Gastroesophageal sphincter (tissue), 3 donors: Measurements from ENCODE around the gene NRP1.

Experiments
- POLR2A ChIP-seq, 2 donors: fragments of 450-650 bp; IDR thresholded peaks; one replicate each; pipeline ENCODE4 v1.6.1; 2017; ENCODE audit warnings: antibody characterized with exemption in 2 of 2, mild to moderate bottlenecking in 2 of 2, moderate library complexity in 1 of 2
- POLR2AphosphoS5 ChIP-seq: sonication (generic); formaldehyde crosslinking; IDR thresholded peaks from one replicate; pipeline ENCODE4 v1.6.1; 2017; ENCODE audit warnings: antibody characterized with exemption
- TF ChIP-seq, protein P1 (sequence below), 4 experiments: fragments of 200-600 bp in 2 of 4; fragments of 450-650 bp in 2 of 4; sonication (generic) in 1 of 4; IDR thresholded peaks; one replicate each; pipeline ENCODE4 v1.5.1; 2017 to 2019; ENCODE audit warnings: antibody characterized with exemption in 4 of 4, mild to moderate bottlenecking in 2 of 4, moderate library complexity in 2 of 4

DNA sequence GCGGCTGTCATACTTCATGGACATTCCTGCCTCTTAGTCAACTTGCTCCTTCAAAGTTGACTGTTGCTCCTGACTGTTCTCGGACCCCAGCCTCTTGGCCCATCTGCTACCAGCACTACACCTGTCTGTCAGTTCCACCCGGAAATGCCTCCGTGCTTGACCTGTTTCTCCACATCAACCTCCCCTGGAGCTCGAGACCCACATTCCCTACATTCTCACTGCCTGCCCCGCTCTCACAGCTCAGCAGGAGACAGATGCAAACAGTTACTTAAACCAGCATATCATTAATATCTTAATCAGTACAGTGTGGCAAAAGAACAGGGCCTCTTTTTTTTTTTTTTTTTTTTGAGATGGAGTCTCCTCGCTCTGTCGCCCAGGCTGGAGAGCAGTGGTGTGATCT, 174.3 kb downstream of the NRP1 start:
- TF ChIP-seq, protein P1, sequence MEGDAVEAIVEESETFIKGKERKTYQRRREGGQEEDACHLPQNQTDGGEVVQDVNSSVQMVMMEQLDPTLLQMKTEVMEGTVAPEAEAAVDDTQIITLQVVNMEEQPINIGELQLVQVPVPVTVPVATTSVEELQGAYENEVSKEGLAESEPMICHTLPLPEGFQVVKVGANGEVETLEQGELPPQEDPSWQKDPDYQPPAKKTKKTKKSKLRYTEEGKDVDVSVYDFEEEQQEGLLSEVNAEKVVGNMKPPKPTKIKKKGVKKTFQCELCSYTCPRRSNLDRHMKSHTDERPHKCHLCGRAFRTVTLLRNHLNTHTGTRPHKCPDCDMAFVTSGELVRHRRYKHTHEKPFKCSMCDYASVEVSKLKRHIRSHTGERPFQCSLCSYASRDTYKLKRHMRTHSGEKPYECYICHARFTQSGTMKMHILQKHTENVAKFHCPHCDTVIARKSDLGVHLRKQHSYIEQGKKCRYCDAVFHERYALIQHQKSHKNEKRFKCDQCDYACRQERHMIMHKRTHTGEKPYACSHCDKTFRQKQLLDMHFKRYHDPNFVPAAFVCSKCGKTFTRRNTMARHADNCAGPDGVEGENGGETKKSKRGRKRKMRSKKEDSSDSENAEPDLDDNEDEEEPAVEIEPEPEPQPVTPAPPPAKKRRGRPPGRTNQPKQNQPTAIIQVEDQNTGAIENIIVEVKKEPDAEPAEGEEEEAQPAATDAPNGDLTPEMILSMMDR (IDR thresholded peaks at IDR 0.05), result no peak
- TF ChIP-seq POLR2AphosphoS5 (no peak), POLR2A (IDR thresholded peaks at IDR 0.05) (no peak)
